BJ (cell line): ENCODE measurements around the gene CFAP73. TPM values are rescaled to one million over a fixed set of nuclear protein-coding genes. Genes with fewer than 3 reads are reported as not detected.

ENCODE experiments used
- CTCF ChIA-PET: fragments of 350-600 bp; formaldehyde crosslinking; extraction: SDS; loops from one replicate; lab custom pipeline; 2021; ENCODE audit warnings: antibody characterized with exemption, inconsistent platforms; lab: Yijun Ruan, JAX
- POLR2A ChIA-PET: fragments of 300-600 bp; sonication (Branson Sonifier 250); formaldehyde crosslinking; extraction: SDS; loops from one replicate; lab custom pipeline; 2021; ENCODE audit warnings: antibody characterized with exemption; lab: Charles Lee
- DNase-seq: peaks from one replicate; pipeline ENCODE4 v3.0.0-alpha.2; 2011; ENCODE audit warnings: low read depth
- H3K27me3 ChIP-seq: 2 replicates; pipeline ENCODE4 v1.6.0; 2011; ENCODE audit warnings: low read length; ENCODE audit not compliant: control insufficient read depth, insufficient read depth
- H3K36me3 ChIP-seq: 2 replicates; pipeline ENCODE4 v1.5.1; 2011; ENCODE audit warnings: low read length; ENCODE audit not compliant: control insufficient read depth, insufficient read depth
- H3K4me3 ChIP-seq: 2 replicates; pipeline ENCODE4 v1.5.1; 2011; ENCODE audit warnings: low read depth, mild to moderate bottlenecking, control low read depth, low read length
- polyA plus RNA-seq: library from polyadenylated mRNA; depleted of rRNA; stranded (reverse); fragments of >200 nt; gene quantifications from 2 replicates; pipeline ENCODE4 v1.2.3, GENCODE V29; 2011
- TF ChIP-seq, protein P1 (sequence below): IDR thresholded peaks from 2 replicates; pipeline ENCODE4 v1.5.1; 2011; ENCODE audit warnings: low read depth, mild to moderate bottlenecking, control low read depth, inconsistent platforms, low read length, moderate library complexity; ENCODE audit not compliant: insufficient read depth

The CFAP73 gene
- polyA plus RNA-seq, 1 experiment = not detected

DNA sequence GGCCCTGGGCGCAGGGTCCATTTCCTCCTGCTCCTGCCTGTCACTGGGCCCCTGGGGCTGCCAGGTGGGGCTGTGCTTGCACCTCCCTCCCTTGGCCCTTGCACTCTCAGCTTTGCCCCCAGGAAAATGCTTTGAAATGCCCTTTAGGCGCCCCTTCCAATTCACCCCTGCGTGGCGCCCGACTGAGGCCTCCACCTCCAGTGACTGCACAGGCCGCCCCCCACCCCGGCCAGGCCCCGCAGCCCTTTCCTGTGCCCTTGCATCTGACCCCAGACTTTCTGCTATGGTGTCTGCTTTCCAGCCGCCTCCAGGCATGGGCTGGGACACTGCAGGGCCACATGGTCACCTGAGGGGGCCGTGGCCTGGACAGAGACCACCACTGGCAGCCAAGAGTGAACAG, 18.3 kb downstream of the CFAP73 start:
- CTCF ChIA-PET = interaction anchor here (0.9 kb wide), 1 partner anchor 30 kb away, joined by 4 read pairs; no protein-coding TSS in a partner anchor
- Histone ChIP-seq H3K4me3 (no peak overlapping the region), H3K27me3 (no peaks in the 10 kb centered on the region), H3K36me3 (peaks cover 51% of the 10 kb centered on the region)
- POLR2A ChIA-PET = no interaction called here
- TF ChIP-seq, protein P1, sequence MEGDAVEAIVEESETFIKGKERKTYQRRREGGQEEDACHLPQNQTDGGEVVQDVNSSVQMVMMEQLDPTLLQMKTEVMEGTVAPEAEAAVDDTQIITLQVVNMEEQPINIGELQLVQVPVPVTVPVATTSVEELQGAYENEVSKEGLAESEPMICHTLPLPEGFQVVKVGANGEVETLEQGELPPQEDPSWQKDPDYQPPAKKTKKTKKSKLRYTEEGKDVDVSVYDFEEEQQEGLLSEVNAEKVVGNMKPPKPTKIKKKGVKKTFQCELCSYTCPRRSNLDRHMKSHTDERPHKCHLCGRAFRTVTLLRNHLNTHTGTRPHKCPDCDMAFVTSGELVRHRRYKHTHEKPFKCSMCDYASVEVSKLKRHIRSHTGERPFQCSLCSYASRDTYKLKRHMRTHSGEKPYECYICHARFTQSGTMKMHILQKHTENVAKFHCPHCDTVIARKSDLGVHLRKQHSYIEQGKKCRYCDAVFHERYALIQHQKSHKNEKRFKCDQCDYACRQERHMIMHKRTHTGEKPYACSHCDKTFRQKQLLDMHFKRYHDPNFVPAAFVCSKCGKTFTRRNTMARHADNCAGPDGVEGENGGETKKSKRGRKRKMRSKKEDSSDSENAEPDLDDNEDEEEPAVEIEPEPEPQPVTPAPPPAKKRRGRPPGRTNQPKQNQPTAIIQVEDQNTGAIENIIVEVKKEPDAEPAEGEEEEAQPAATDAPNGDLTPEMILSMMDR = no peak
- no peak for DNase-seq

GRCh38 chr12:113169697-113170096, 20.2 kb downstream of the CFAP73 start:
- ChIA-PET CTCF (interaction anchor here (0.7 to 1.4 kb wide), 3 partner anchors 71 to 177 kb away, joined by 3 read pairs; no protein-coding TSS in a partner anchor), POLR2A (no interaction called here)
- Histone ChIP-seq H3K4me3 (no peak overlapping the region), H3K36me3 (peaks cover 46% of the 10 kb centered on the region), H3K27me3 (no peaks in the 10 kb centered on the region)
- DNase-seq = no peak
- TF ChIP-seq, protein P1 = no peak

DNA sequence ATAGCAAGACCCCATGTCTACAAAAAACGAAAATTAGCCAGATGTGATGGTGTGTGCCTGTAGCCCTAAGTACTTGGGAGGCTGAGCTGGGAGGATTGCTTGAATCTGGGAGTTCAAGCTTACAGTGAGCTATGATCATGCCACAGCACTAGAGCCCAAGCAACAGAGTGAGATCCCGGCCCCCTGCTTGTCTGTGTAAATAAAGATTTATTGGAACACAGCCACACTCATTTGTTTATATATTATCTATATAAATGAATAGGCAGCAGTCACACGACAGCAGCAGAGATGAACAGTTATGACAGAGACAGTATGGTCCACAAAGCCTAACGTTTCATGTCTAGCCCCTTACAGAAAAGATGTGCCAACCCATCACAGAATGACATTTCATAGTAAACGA, 20.9 kb downstream of the CFAP73 start:
- CTCF ChIA-PET = interaction anchor here (0.7 to 2.1 kb wide), 3 partner anchors 71 to 163 kb away, joined by 3 to 10 read pairs (median 3); no protein-coding TSS in a partner anchor
- Histone ChIP-seq H3K27me3 (no peaks in the 10 kb centered on the region), H3K36me3 (peaks cover 43% of the 10 kb centered on the region), H3K4me3 (no peak overlapping the region)
- no peak for DNase-seq
- POLR2A ChIA-PET = no interaction called here
- TF ChIP-seq, protein P1 = no peak

DNA sequence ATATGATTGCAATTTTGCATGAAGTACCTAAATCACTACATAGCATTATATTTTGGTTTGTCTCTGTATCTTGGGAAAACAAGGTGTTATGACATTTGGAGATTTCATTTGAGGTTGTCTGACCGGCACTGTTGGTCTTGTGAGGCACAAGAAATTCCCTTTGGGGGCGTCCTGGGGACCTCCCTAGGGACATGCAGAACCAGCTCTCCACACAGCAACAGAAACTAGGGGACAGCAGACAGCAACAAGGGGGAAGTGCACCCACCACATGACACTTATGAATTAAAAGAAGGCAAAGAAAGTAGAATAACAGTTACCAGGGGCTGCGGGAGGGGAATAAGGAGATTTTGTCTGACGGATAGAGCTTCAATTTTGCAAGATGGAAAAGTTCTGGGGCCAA, 21.4 kb downstream of the CFAP73 start:
- POLR2A ChIA-PET = no interaction called here
- Histone ChIP-seq H3K4me3 (no peak overlapping the region), H3K36me3 (peaks cover 38% of the 10 kb centered on the region), H3K27me3 (no peaks in the 10 kb centered on the region)
- no peak for DNase-seq
- CTCF ChIA-PET = interaction anchor here (2.1 to 4.1 kb wide), 2 partner anchors 9 to 122 kb away, joined by 10 to 27 read pairs; no protein-coding TSS in a partner anchor
- TF ChIP-seq, protein P1 = no peak

DNA sequence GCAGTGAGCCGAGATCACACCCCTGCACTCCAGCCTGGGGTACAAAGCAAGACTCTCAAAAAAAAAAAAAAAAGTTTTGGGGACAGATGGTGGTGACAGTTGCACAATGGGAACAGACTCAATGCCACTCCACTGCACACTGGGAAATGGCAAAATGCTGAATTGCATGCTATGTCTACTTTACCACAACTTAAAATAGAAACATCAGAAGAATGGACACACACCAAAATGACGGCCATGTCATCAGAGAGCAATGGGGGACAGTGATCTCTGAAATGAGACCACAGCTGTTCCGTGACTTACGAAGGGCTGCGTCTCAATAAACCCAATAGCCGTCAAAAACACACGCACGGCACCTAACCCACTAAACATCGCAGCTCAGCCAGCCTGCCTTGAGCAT, 22.0 kb downstream of the CFAP73 start:
- ChIA-PET POLR2A (no interaction called here), CTCF (interaction anchor here (1.0 to 4.1 kb wide), 4 partner anchors 10 to 178 kb away, joined by 4 to 31 read pairs (median 18); no protein-coding TSS in a partner anchor)
- TF ChIP-seq, protein P1 = no peak
- H3K27me3 ChIP-seq = no peaks in the 10 kb centered on the region
- no peak for DNase-seq
- no peak overlapping the region for H3K4me3 ChIP-seq
- H3K36me3 ChIP-seq = peaks cover 38% of the 10 kb centered on the region
